ENCODE measurements around the gene MROH9. TPM values are rescaled to one million over a fixed set of nuclear protein-coding genes. Genes with fewer than 3 reads are reported as not detected.

MROH9 gene
- total RNA-seq, 1 experiment from 2014 or later = not detected

- Histone ChIP-seq H4K91ac (ENCODE audit: insufficient read length, low read depth, low read length) (no peak overlapping the region), H4K8ac (replicated peaks; ENCODE audit: insufficient read length, low read depth, low read length) (no peak overlapping the region), H3K4me2 (ENCODE audit: insufficient read depth, insufficient read length, low read length) (no peak overlapping the region), H3K9me3 (ENCODE audit: control insufficient read depth, low read depth, low read length) (no peaks in the 10 kb centered on the region), H3K4ac (ENCODE audit: low read depth, low read length) (no peak overlapping the region), H3K56ac (ENCODE audit: insufficient read length, low read depth, low read length) (no peak overlapping the region), H3K79me2 (ENCODE audit: insufficient read depth, low read length) (no peaks in the 10 kb centered on the region), H3K14ac (ENCODE audit: insufficient read depth, low read length) (no peak overlapping the region), H2AFZ (ENCODE audit: low read length) (no peak overlapping the region), H3K79me1 (ENCODE audit: insufficient read depth, low read depth, low read length, poor library complexity, severe bottlenecking) (no peaks in the 10 kb centered on the region), H3K27ac (ENCODE audit: insufficient read length, low read depth, low read length) (no peak overlapping the region), H3K18ac (ENCODE audit: insufficient read length, low read depth, low read length) (no peak overlapping the region), H3T11ph (ENCODE audit: low read length) (no peak overlapping the region), H2BK15ac (ENCODE audit: low read depth, low read length) (no peak overlapping the region), H2BK120ac (ENCODE audit: low read depth, low read length, poor library complexity, severe bottlenecking) (no peak overlapping the region), H3K27me3 (ENCODE audit: insufficient read depth, low read length) (no peaks in the 10 kb centered on the region), H4K20me1 (ENCODE audit: control insufficient read depth, insufficient read depth, insufficient read length) (no peaks in the 10 kb centered on the region), H3K4me1 (ENCODE audit: insufficient read depth, low read length) (no peaks in the 10 kb centered on the region), H3K23me2 (ENCODE audit: insufficient read length, low read depth, low read length, poor library complexity, severe bottlenecking) (no peaks in the 10 kb centered on the region), H2BK20ac (ENCODE audit: low read depth, low read length, poor library complexity, severe bottlenecking) (no peak overlapping the region), H2AK5ac (ENCODE audit: insufficient read length, low read length) (no peak overlapping the region), H3K23ac (ENCODE audit: insufficient read length, low read depth, low read length) (no peak overlapping the region), H3K9ac (ENCODE audit: extremely low read depth, insufficient read length, low read length) (no peak overlapping the region), H2BK5ac (ENCODE audit: insufficient read length, low read length) (no peak overlapping the region), H2BK12ac (ENCODE audit: insufficient read length, low read depth, low read length) (no peak overlapping the region), H4K5ac (ENCODE audit: insufficient read length, low read depth, low read length) (no peak overlapping the region)
- H3K4me3 Mint-ChIP-seq = no peak overlapping the region
- no peaks in the 10 kb centered on the region for H3K4me1 Mint-ChIP-seq
- H3K9me3 Mint-ChIP-seq = no peaks in the 10 kb centered on the region
- no peaks in the 10 kb centered on the region for H3K27me3 Mint-ChIP-seq (ENCODE audit: low read depth)
- TF ChIP-seq CTCF (conservative IDR thresholded peaks at IDR 0.05) = no peak
- H3K36me3 Mint-ChIP-seq (ENCODE audit: insufficient read depth in 1 of 3, low read depth in 3 of 3) = no peaks in the 10 kb centered on the region
- no peak for DNase-seq
- H3K27ac Mint-ChIP-seq = no peak overlapping the region
These were observed 24.1 kb downstream of the MROH9 start for GRCh38 chr1:170959385-170959784.
